HG03354 (cell line): ENCODE data around the gene AK2.
"Not testable (repeated sequence)": the region's sequence is repeated elsewhere in the genome, so short reads cannot be mapped to it uniquely, and the experiment has no call there.

ENCODE experiments used
- ATAC-seq: cut with Tn5 transposase; IDR thresholded peaks from one replicate; pipeline ENCODE4 v1.9.1; 2021; ENCODE audit warnings: mild to moderate bottlenecking; ENCODE audit not compliant: unreplicated experiment, poor library complexity, severe bottlenecking

The AK2 gene

DNA sequence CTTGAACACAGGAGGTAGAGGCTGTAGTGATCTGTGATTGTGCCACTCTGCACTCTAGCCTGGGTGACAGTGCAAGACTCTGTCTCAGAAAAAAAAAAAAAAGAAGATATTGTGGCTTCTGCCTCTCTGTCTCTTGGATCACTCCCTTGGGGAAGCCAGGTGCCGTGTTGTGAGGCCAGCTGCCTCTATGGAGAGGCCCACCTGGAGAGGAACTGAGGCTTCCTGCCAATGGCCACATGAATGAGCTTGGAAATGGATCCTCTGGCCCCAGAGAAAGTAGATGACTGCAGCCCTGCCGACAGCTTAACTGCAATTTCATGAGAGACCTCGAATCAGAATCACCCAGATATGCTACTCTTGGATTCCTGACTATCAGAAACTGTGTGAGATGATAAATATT, 19.7 kb upstream of the AK2 start:
- ATAC-seq, result no peak

- ATAC-seq, result no peak
These were observed 18.7 kb upstream of the AK2 start for GRCh38 chr1:33055210-33056008.

DNA sequence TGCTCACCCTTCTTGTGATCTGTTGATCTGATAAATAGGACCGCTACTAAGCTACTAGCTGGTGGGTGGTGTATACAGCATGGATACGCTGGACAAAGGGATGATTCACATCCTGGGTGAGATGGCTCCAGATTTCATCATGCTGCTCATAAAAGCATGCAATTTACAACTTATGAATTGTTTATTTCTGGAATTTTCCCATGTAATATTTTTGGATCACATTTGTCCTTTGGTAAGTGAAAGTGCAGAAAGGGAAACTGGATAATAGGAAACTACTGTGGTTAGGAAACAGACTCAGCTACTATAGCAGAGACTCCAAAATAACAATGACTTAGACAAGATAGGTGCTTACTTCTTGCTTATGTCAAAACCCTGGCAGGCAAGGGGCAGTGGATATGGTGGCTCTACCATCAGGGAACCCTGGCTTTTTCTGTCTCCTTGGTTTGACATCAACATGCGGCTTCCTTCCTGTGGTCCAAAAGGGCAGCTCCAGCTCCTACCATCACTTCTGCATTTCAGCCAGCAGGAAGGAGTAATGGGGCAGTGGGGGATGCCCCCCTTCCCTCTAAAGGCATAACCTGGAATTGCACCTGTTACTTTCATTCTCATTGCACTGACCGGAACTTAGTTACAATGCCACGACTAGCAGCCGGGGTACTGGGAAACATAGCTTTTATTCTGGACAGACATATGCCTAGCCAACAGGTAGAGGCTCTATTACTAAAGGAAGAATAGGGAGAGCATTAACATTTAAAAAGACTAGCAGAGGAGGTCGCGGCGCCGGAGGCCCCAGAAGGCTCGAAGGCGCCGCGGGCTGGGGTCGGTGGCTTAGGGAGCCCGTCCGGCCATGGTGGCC, 13.8 kb upstream of the AK2 start:
- no peak for ATAC-seq

DNA sequence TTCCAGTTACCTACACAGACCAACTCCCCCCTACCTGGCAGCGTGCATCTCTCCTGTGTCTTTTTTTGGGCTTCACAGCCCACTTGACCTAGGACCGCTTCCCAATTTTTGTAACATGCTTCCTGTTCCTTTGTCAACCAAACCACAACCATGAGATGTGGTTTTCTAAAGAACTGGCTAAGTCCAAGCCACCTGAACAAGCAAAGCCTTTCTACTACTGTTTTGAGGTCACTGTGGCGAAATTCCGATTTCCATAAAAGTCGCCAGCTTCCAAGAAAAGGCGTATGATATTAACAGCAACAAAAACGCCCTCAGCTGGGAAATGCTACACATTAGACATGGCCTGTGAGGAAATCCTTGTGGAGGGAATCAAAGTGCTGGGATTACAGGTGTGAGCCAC, 12.7 kb upstream of the AK2 start:
- ATAC-seq, result no peak

GRCh38 chr1:33048426-33048825, 11.7 kb upstream of the AK2 start:
- no peak for ATAC-seq

GRCh38 chr1:33047839-33048305, 11.2 kb upstream of the AK2 start:
- no peak for ATAC-seq

DNA sequence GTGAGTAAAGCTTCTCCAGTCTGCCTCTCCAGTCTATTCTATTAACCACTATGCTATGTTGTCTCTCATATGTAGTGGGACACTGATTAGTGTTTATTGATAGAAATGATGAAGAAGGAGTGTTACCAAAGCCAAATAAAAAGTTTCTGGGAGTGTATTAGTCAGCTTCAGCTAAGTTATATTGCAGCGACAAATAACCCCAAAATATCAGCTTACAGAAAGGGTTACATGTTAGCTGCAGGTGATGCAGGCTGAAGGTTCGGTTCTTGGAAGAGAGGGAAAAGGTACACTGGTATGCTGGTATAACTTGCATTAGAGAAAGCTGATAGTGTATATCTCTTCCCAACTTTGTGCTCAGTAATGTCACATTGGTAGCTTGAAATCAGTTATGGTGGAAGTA, 10.6 kb upstream of the AK2 start:
- no peak for ATAC-seq

GRCh38 chr1:33046234-33046633, 9.6 kb upstream of the AK2 start:
- not testable (repeated sequence) for ATAC-seq

DNA sequence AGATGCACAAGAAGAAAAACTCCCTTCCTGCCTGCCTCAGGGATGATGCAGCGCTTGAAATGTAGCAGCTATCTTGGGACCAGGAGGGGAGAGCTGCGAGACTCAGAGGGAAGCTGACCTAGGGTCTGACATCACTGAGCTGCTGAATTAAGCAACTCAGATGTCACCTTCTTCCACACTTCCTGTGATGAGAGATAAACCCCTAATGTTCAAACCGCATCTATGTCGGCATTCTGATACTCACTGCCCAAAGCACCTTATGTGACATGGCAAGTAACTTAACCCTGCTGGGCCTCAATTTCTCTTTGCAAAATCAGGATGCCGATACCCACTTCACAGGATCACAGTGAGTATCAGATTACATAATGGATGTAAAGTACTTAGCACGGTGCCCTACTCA, 9.1 kb upstream of the AK2 start:
- ATAC-seq, result no peak

GRCh38 chr1:33045246-33045645, 8.6 kb upstream of the AK2 start:
- no peak for ATAC-seq

DNA sequence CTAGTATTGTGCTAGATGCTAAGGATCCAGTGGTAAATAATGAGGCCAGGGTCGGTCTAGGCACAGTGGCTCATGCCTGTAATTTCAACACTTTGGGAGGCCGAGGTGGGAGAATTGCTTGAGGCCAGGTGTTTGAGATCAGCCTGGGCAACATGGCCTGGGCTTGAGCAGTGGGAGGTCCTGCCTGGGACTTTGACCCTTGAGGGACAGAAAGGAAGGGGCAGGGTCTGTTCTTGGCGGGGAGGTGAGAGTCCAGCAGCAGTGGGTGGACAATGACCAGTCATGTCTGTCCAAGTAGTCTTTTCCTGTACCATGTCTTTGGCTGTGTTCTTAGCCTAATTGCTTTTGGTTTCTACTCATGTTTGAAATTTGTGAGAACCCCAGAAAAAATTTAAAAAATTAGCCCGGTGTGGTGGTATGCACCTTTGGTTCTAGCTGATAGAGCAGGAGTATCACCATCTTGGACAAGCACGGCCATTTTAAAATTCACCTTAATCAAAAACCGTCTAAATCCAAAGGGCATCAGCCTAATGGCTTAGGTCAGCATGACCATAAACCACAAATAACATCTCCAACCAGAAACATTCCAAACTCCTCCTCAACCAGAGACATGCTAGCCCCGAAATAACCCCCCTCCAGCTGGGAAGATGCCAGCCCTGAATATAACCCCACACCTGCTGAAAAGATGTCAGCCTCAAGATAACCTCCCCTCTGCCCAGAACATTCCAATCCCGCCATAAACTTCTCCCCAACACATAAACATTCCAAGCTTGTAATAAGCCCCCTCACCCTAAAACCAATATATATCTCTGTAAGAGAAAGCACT, 6.8 kb upstream of the AK2 start:
- ATAC-seq, result no peak

- no peak for ATAC-seq
These were observed 6.1 kb upstream of the AK2 start for GRCh38 chr1:33042831-33043230.

DNA sequence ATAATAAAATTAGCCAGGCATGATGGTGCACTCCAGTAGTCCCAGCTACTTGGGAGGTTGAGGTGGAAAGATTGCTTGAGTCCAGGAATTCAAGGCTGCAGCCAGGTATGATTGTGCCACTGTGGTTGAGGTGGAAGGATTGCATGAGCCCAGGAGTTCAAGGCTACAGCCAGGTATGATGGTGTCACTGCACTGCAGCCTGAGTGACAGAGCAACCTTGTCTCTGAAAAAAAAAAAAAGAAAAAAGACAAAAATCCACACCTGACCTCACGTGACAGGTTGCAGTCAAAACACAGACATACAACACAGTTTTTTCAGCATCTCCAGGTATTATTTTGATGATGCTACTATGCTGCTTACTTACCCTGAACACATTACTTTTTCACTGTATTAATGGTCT, 4.3 kb upstream of the AK2 start:
- ATAC-seq, result no peak

GRCh38 chr1:33039840-33040239, 3.2 kb upstream of the AK2 start:
- ATAC-seq, result no peak

DNA sequence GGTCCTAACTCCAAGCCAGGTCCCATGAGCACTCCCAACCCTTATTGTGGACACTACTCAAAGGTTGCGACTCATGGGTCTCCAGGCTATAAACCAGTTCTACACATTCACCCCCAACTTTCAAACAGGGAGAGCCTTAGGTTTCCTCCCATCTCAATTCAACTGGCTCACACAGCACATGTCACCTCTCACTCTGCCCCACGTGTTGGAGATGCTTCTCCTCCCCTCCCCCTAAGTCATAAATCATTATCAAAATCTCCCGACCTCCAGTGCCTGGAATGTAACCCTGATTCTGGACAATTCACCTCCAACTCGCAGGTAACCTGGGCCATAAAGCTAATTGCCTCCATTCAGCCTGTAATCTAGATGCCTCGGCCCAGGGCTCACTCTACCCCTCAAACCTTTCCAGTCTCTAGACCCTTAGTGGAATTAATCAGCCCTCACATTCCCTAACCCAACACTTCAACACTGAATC, 595 bp downstream of the AK2 start:
- no peak for ATAC-seq

- ATAC-seq, result no peak
These were observed 4.4 kb downstream of the AK2 start for GRCh38 chr1:33032126-33032869.

- no peak for ATAC-seq
These were observed 5.2 kb downstream of the AK2 start for GRCh38 chr1:33031506-33031905.

GRCh38 chr1:33030575-33030974, 6.1 kb downstream of the AK2 start:
- ATAC-seq, result no peak

DNA sequence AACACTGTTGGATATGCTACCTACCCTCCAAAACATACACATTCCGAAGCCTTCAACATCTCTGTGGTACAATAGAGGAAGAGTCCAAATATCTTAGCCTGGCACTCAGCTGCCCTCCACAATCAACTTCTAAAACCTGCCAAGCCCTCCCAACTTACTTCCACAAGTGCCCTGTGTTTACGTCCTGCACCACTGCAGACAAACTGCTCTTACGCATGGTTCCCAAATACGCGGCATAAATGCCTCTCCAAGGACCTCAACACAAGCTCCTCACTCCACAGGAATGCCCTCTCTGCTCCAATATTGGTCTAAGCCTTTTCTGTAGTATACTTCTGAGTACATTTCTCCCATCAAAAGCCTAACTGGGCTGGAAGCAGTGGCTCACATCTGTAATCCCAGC, 6.8 kb downstream of the AK2 start:
- no peak for ATAC-seq
